IMR-90 (cell line): ENCODE results near the gene BCAS3. TPM values are rescaled to one million over a fixed set of nuclear protein-coding genes. Genes with fewer than 3 reads are reported as not detected.
"Not testable (repeated sequence)": the region's sequence is repeated elsewhere in the genome, so short reads cannot be mapped to it uniquely, and the experiment has no call there.

ENCODE experiments used
- ATAC-seq: fragments of 200-7000 bp; cut with Tn5 transposase; 2 replicates; pipeline ENCODE4 v1.9.1; 2020; ENCODE audit warnings: low read depth, mild to moderate bottlenecking, moderate library complexity
- BruUV-seq: library from RNA; stranded (reverse); fragments of 400-500 nt; replicated peaks from 2 replicates; lab custom pipeline; 2021; lab: Mats Ljungman, UMichigan
- CTCF ChIA-PET: fragments of 300-600 bp; formaldehyde crosslinking; extraction: SDS; loops from one replicate; lab custom pipeline; 2021; ENCODE audit warnings: antibody characterized with exemption; lab: Yijun Ruan, JAX
- POLR2A ChIA-PET: fragments of 300-600 bp; sonication (Branson Sonifier 250); formaldehyde crosslinking; loops from one replicate; lab custom pipeline; 2022; ENCODE audit warnings: antibody characterized with exemption; ENCODE audit not compliant: unreplicated experiment; lab: Charles Lee
- DNase-seq: peaks from one replicate; pipeline ENCODE4 v3.0.0; 2013
- H2AFZ ChIP-seq: replicated peaks from 2 replicates; pipeline ENCODE3; 2013; ENCODE audit warnings: low read length, mild to moderate bottlenecking; ENCODE audit not compliant: poor library complexity
- H2AK5ac ChIP-seq: 2 replicates; pipeline ENCODE4 v1.6.1; 2013; ENCODE audit warnings: low read depth, low read length, inconsistent platforms
- H2AK9ac ChIP-seq: replicated peaks from 2 replicates; pipeline ENCODE3; 2013; ENCODE audit warnings: mild to moderate bottlenecking, low read depth, low read length, moderate library complexity; ENCODE audit not compliant: poor library complexity
- H2BK120ac ChIP-seq: 2 replicates; pipeline ENCODE4 v1.6.1; 2013; ENCODE audit warnings: low read depth, low read length, inconsistent platforms
- H2BK15ac ChIP-seq: 3 replicates; pipeline ENCODE4 v1.6.1; 2013; ENCODE audit warnings: low read depth, low read length, inconsistent platforms
- H2BK20ac ChIP-seq: 2 replicates; pipeline ENCODE4 v1.6.1; 2013; ENCODE audit warnings: low read depth, mild to moderate bottlenecking, inconsistent platforms, low read length, moderate library complexity
- H2BK5ac ChIP-seq: 2 replicates; pipeline ENCODE4 v1.6.1; 2013; ENCODE audit warnings: mild to moderate bottlenecking, low read depth, low read length, inconsistent platforms; ENCODE audit not compliant: poor library complexity, severe bottlenecking
- H3K14ac ChIP-seq: replicated peaks from 2 replicates; pipeline ENCODE4 v1.6.1; 2013; ENCODE audit warnings: low read depth, low read length, inconsistent platforms
- H3K18ac ChIP-seq: 2 replicates; pipeline ENCODE4 v1.6.1; 2013; ENCODE audit warnings: low read depth, low read length, control low read depth
- H3K23ac ChIP-seq: 2 replicates; pipeline ENCODE4 v1.6.1; 2013; ENCODE audit warnings: low read depth, low read length, inconsistent platforms
- H3K27ac ChIP-seq: 2 replicates; pipeline ENCODE4 v1.5.1; 2013; ENCODE audit warnings: mild to moderate bottlenecking, control low read depth, low read length; ENCODE audit not compliant: insufficient read depth
- H3K27me3 ChIP-seq: 2 replicates; pipeline ENCODE4 v1.6.1; 2013; ENCODE audit warnings: low read length; ENCODE audit not compliant: control insufficient read depth, insufficient read depth
- H3K36me3 ChIP-seq: 2 replicates; pipeline ENCODE4 v1.6.1; 2013; ENCODE audit warnings: low read length, mixed read lengths; ENCODE audit not compliant: control insufficient read depth, insufficient read depth
- H3K4ac ChIP-seq: 2 replicates; pipeline ENCODE4 v1.6.1; 2013; ENCODE audit warnings: low read depth, low read length, inconsistent platforms
- H3K4me1 ChIP-seq: 2 replicates; pipeline ENCODE4 v1.6.1; 2013; ENCODE audit warnings: low read length, mixed read lengths; ENCODE audit not compliant: control insufficient read depth, insufficient read depth
- H3K4me2 ChIP-seq: 2 replicates; pipeline ENCODE4 v1.6.1; 2013; ENCODE audit warnings: low read depth, mild to moderate bottlenecking, control low read depth, low read length, moderate library complexity
- H3K4me3 ChIP-seq: 2 replicates; pipeline ENCODE4 v1.5.1; 2013; ENCODE audit warnings: low read depth, mild to moderate bottlenecking, control low read depth, low read length, moderate library complexity; ENCODE audit not compliant: insufficient read depth
- H3K56ac ChIP-seq: 2 replicates; pipeline ENCODE4 v1.6.1; 2013; ENCODE audit warnings: low read length, inconsistent platforms; ENCODE audit not compliant: insufficient read depth; ENCODE audit errors: extremely low read depth
- H3K79me1 ChIP-seq, 2 experiments: 2 replicates each; pipeline ENCODE4 v1.6.1; 2013; ENCODE audit warnings: low read length in 2 of 2, inconsistent platforms in 1 of 2, low read depth in 1 of 2
- H3K9ac ChIP-seq: 2 replicates; pipeline ENCODE4 v1.6.1; 2013; ENCODE audit warnings: low read depth, low read length, control low read depth
- H3K9me1 ChIP-seq: 2 replicates; pipeline ENCODE4 v1.6.1; 2013; ENCODE audit warnings: low read length, inconsistent platforms; ENCODE audit not compliant: insufficient read depth
- H3K9me3 ChIP-seq: 2 replicates; pipeline ENCODE4 v1.6.1; 2013; ENCODE audit warnings: low read length; ENCODE audit not compliant: control insufficient read depth, insufficient read depth
- H4K20me1 ChIP-seq: 2 replicates; pipeline ENCODE4 v1.6.1; 2013; ENCODE audit warnings: low read length, inconsistent platforms; ENCODE audit not compliant: insufficient read depth
- H4K5ac ChIP-seq: 2 replicates; pipeline ENCODE4 v1.6.1; 2013; ENCODE audit warnings: mild to moderate bottlenecking, low read depth, low read length, control low read depth
- H4K8ac ChIP-seq, 2 experiments: 2 replicates each; pipeline ENCODE4 v1.6.1; 2013; ENCODE audit warnings: low read depth in 2 of 2, low read length in 2 of 2, control low read depth in 1 of 2, inconsistent platforms in 1 of 2
- H4K91ac ChIP-seq: 2 replicates; pipeline ENCODE4 v1.6.1; 2013; ENCODE audit warnings: low read depth, low read length, inconsistent platforms; ENCODE audit not compliant: insufficient read depth
- FOS ChIP-seq: fragments of 150-350 bp; IDR thresholded peaks from 2 replicates; pipeline ENCODE4 v1.6.1; 2016; ENCODE audit warnings: low read depth, low read length
- NFE2L2 ChIP-seq: fragments of 150-350 bp; IDR thresholded peaks from 2 replicates; pipeline ENCODE4 v1.6.1; 2016; ENCODE audit warnings: low read depth, mild to moderate bottlenecking, low read length
- WGBS, 2 experiments: methylation state at CpG; one replicate each; pipeline versions ENCODE4 v1.1.5 to v1.1.7; 2013; ENCODE audit warnings: missing lambda C conversion rate in 2 of 2; ENCODE audit not compliant: insufficient read length in 1 of 2; ENCODE audit errors: extremely low coverage in 2 of 2; 5-methylcytosine and 5-hydroxymethylcytosine counted together
- dilution Hi-C: fragments of 300-500 bp; cut with HindIII; formaldehyde crosslinking; loops from one replicate; pipeline ENCODE4 v1.14.3; 2018; ENCODE audit warnings: low sequenced_read_pairs; ENCODE audit not compliant: unreplicated experiment
- in situ Hi-C: fragments of 300-500 bp; cut with MboI; formaldehyde crosslinking; loops from 3 replicates; pipeline ENCODE4 v1.14.3; 2019; ENCODE audit warnings: low sequenced_read_pairs, inconsistent platforms, mixed read lengths
- intact Hi-C: fragments of 100-400 bp; cut with micrococcal nuclease; formaldehyde crosslinking; loops from 2 replicates; pipeline ENCODE4 v1.10.0; 2022
- polyA plus RNA-seq, 3 experiments: library from polyadenylated mRNA; depleted of rRNA; stranded (reverse); fragments of >200 nt; gene quantifications; 2 replicates each; pipeline ENCODE4 v1.2.3, GENCODE V29; 2012; ENCODE audit warnings: low replicate concordance in 1 of 3
- total RNA-seq: library from RNA; depleted of rRNA; stranded (reverse); fragments of >200 nt; gene quantifications from 2 replicates; pipeline ENCODE4 v1.2.3, GENCODE V29; 2012

BCAS3 gene
- total and polyA plus RNA-seq, 2 of the 4 experiments (the other 2 are of a cell fraction): 6.3 to 27.1 TPM

- no TSS peak for BruUV-seq
Observed at GRCh38 chr17:60665602-60666001, 12.0 kb upstream of the BCAS3 start.

GRCh38 chr17:60668741-60669140, 8.9 kb upstream of the BCAS3 start:
- H4K20me1 ChIP-seq, POLR2A ChIA-PET, H2BK20ac ChIP-seq, H2BK5ac ChIP-seq, in situ Hi-C loops, H3K4me1 ChIP-seq, H2BK15ac ChIP-seq, DNase-seq, H4K8ac ChIP-seq, H3K9me3 ChIP-seq, H4K91ac ChIP-seq, H3K4me3 ChIP-seq, intact Hi-C loops, ATAC-seq, H4K5ac ChIP-seq, H3K14ac ChIP-seq, H3K9ac ChIP-seq, H3K4me2 ChIP-seq, dilution Hi-C loops, H3K56ac ChIP-seq, H3K18ac ChIP-seq, H3K27me3 ChIP-seq, H3K9me1 ChIP-seq, H2BK120ac ChIP-seq, H3K4ac ChIP-seq, H2AK9ac ChIP-seq, BruUV-seq, CTCF ChIA-PET, H3K23ac ChIP-seq, H2AFZ ChIP-seq, H2AK5ac ChIP-seq, H3K27ac ChIP-seq: not testable (repeated sequence)
- Histone ChIP-seq H3K36me3 (peaks cover 11% of the 10 kb centered on the region), H3K79me1 (peaks cover 8 to 19% of the 10 kb centered on the region in 2 experiments)
- WGBS, 2 experiments: no CpG with 5 or more reads among the region's 7 CpGs

More at GRCh38 chr17:60665602-60666001, 12.0 kb upstream of the BCAS3 start:
- H3K56ac ChIP-seq: no peak overlapping the region
- H3K4me1 ChIP-seq: peaks cover 2% of the 10 kb centered on the region; the same call in 1 of the 2 replicates
- H4K8ac ChIP-seq: no peak overlapping the region
- H2BK20ac ChIP-seq: no peak overlapping the region
- H3K27me3 ChIP-seq: no peaks in the 10 kb centered on the region
- no peak overlapping the region for H3K14ac ChIP-seq
- intact Hi-C loops: no loop called here
- no peak overlapping the region for H2AK5ac ChIP-seq
- no peak overlapping the region for H3K4me3 ChIP-seq
- no peak overlapping the region for H2AK9ac ChIP-seq
- ATAC-seq (no peak), DNase-seq (no peak)
- dilution Hi-C loops: no loop called here
- no peak overlapping the region for H2BK5ac ChIP-seq
- no peak overlapping the region for H4K91ac ChIP-seq
- no peaks in the 10 kb centered on the region for H4K20me1 ChIP-seq
- H3K23ac ChIP-seq: no peak overlapping the region
- no peak overlapping the region for H3K27ac ChIP-seq
- CTCF ChIA-PET: no interaction called here
- H3K4ac ChIP-seq: no peak overlapping the region
- H3K9me1 ChIP-seq: 0 out of 2 replicates have a peak, but pooled peaks cover 3% of the 10 kb centered on the region
- POLR2A ChIA-PET: no interaction called here
- H3K36me3 ChIP-seq: peaks cover 13% of the 10 kb centered on the region
- no peaks in the 10 kb centered on the region for H3K9me3 ChIP-seq
- no peak overlapping the region for H4K5ac ChIP-seq
- in situ Hi-C loops: no loop called here
- no peak overlapping the region for H2AFZ ChIP-seq
- H3K4me2 ChIP-seq: no peak overlapping the region
- H3K9ac ChIP-seq: no peak overlapping the region
- H3K79me1 ChIP-seq: peaks cover 8 to 24% of the 10 kb centered on the region in 2 experiments
- H2BK15ac ChIP-seq: no peak overlapping the region
- no CpG with 5 or more reads among the region's 5 CpGs for WGBS, 2 experiments
- no peak for TF ChIP-seq NFE2L2
- TF ChIP-seq FOS: no peak
- H3K18ac ChIP-seq: no peak overlapping the region
- no peak overlapping the region for H2BK120ac ChIP-seq
